HEK293 (cell line): Measurements from ENCODE around the gene TPI1.

Source experiments
- CTCF ChIA-PET: fragments of 350-600 bp; formaldehyde crosslinking; extraction: SDS; loops from one replicate; lab custom pipeline; 2021; ENCODE audit warnings: antibody characterized with exemption; lab: Yijun Ruan, JAX
- POLR2A ChIA-PET: fragments of 300-600 bp; formaldehyde crosslinking; extraction: SDS; loops from one replicate; lab custom pipeline; 2020; ENCODE audit warnings: antibody characterized with exemption, inconsistent platforms; lab: Yijun Ruan, JAX
- H3K27ac ChIP-seq: fragments of 200-500 bp; sonication (Bioruptor generic); 2 replicates; pipeline ENCODE4 v1.5.1; 2014; ENCODE audit warnings: low read depth, low read length, control low read depth, inconsistent platforms; ENCODE audit errors: extremely low read depth
- H3K36me3 ChIP-seq, 2 experiments: fragments of 200-500 bp in 1 of 2; sonication (Bioruptor generic) in 1 of 2; 1 replicate in 1 of 2; 2 replicates in 1 of 2; pipeline ENCODE4 v1.5.1; 2014 to 2017; ENCODE audit warnings: inconsistent platforms in 2 of 2, low read length in 2 of 2; ENCODE audit not compliant: control insufficient read depth in 2 of 2, insufficient read depth in 1 of 2
- H3K4me1 ChIP-seq: fragments of 200-500 bp; sonication (Bioruptor generic); 2 replicates; pipeline ENCODE4 v1.5.1; 2014; ENCODE audit warnings: mild to moderate bottlenecking, low read length, inconsistent platforms; ENCODE audit not compliant: control insufficient read depth, insufficient read depth
- H3K4me3 ChIP-seq: 2 replicates; pipeline ENCODE4 v1.5.1; 2011; ENCODE audit warnings: low read depth, mild to moderate bottlenecking, control low read depth, low read length, moderate library complexity
- H3K9me3 ChIP-seq: fragments of 200-500 bp; sonication (Bioruptor generic); 2 replicates; pipeline ENCODE4 v1.5.1; 2014; ENCODE audit warnings: low read depth, low read length, inconsistent platforms; ENCODE audit not compliant: control insufficient read depth, insufficient read depth
- BCL11A ChIP-seq: fragments of 450-650 bp; formaldehyde crosslinking; IDR thresholded peaks from 2 replicates; pipeline ENCODE4 v1.5.1; 2016; ENCODE audit warnings: low read depth, missing biosample characterization, missing genetic modification characterization
- MYNN ChIP-seq: fragments of 450-650 bp; formaldehyde crosslinking; IDR thresholded peaks from 2 replicates; pipeline ENCODE4 v1.5.1; 2016; ENCODE audit warnings: missing biosample characterization, missing genetic modification characterization, borderline replicate concordance
- PATZ1 ChIP-seq: fragments of 450-650 bp; formaldehyde crosslinking; IDR thresholded peaks from 2 replicates; pipeline ENCODE4 v1.5.1; 2016; ENCODE audit warnings: missing biosample characterization, missing genetic modification characterization
- REST ChIP-seq: fragments of 450-650 bp; formaldehyde crosslinking; IDR thresholded peaks from 2 replicates; pipeline ENCODE4 v1.5.1; 2016; ENCODE audit warnings: missing biosample characterization, missing genetic modification characterization
- SP7 ChIP-seq: fragments of 450-650 bp; formaldehyde crosslinking; IDR thresholded peaks from 2 replicates; pipeline ENCODE4 v1.5.1; 2016; ENCODE audit warnings: missing biosample characterization, missing genetic modification characterization
- ZBTB21 ChIP-seq: fragments of 450-650 bp; formaldehyde crosslinking; IDR thresholded peaks from 2 replicates; pipeline ENCODE4 v1.5.1; 2017; ENCODE audit warnings: missing biosample characterization, missing genetic modification characterization
- ZBTB6 ChIP-seq: fragments of 450-650 bp; formaldehyde crosslinking; IDR thresholded peaks from 2 replicates; pipeline ENCODE4 v1.5.1; 2017; ENCODE audit warnings: missing biosample characterization, missing genetic modification characterization
- ZIC2 ChIP-seq: fragments of 450-650 bp; formaldehyde crosslinking; IDR thresholded peaks from 2 replicates; pipeline ENCODE4 v1.5.1; 2016; ENCODE audit warnings: missing biosample characterization, missing genetic modification characterization
- ZNF112 ChIP-seq: fragments of 450-650 bp; formaldehyde crosslinking; IDR thresholded peaks from 2 replicates; pipeline ENCODE4 v1.5.0; 2017; ENCODE audit warnings: missing biosample characterization, missing genetic modification characterization
- ZNF148 ChIP-seq: fragments of 450-650 bp; formaldehyde crosslinking; IDR thresholded peaks from 2 replicates; pipeline ENCODE4 v1.5.0; 2017; ENCODE audit warnings: missing biosample characterization, missing genetic modification characterization, borderline replicate concordance
- ZNF157 ChIP-seq: fragments of 450-650 bp; formaldehyde crosslinking; IDR thresholded peaks from 2 replicates; pipeline ENCODE4 v1.5.1; 2016; ENCODE audit warnings: missing biosample characterization, missing genetic modification characterization
- ZNF24 ChIP-seq: fragments of 450-650 bp; formaldehyde crosslinking; IDR thresholded peaks from 2 replicates; pipeline ENCODE4 v1.5.1; 2016; ENCODE audit warnings: missing biosample characterization, missing genetic modification characterization
- ZNF274 ChIP-seq, 2 experiments: fragments of 200-500 bp in 1 of 2; fragments of 450-650 bp in 1 of 2; sonication (Bioruptor generic) in 1 of 2; formaldehyde crosslinking in 1 of 2; IDR thresholded peaks; 2 replicates each; pipeline versions ENCODE4 v1.5.1 to v1.6.1; 2014 to 2016; ENCODE audit warnings: borderline replicate concordance in 1 of 2, inconsistent platforms in 1 of 2, low read length in 1 of 2, missing biosample characterization in 1 of 2, missing genetic modification characterization in 1 of 2
- ZNF366 ChIP-seq: fragments of 450-650 bp; formaldehyde crosslinking; conservative IDR thresholded peaks from 2 replicates; pipeline ENCODE4 v1.5.1; 2016; ENCODE audit warnings: missing biosample characterization, missing genetic modification characterization
- ZNF398 ChIP-seq: fragments of 450-650 bp; formaldehyde crosslinking; IDR thresholded peaks from 2 replicates; pipeline ENCODE4 v1.5.1; 2017; ENCODE audit warnings: missing biosample characterization, missing genetic modification characterization
- ZNF549 ChIP-seq: fragments of 450-650 bp; IDR thresholded peaks from 2 replicates; pipeline ENCODE4 v1.5.1; 2018; ENCODE audit warnings: missing biosample characterization, missing genetic modification characterization, mild to moderate bottlenecking, inconsistent platforms, moderate library complexity
- ZNF623 ChIP-seq: fragments of 450-650 bp; formaldehyde crosslinking; IDR thresholded peaks from 2 replicates; pipeline ENCODE4 v1.5.1; 2016; ENCODE audit warnings: missing biosample characterization, missing genetic modification characterization
- ZNF658 ChIP-seq: fragments of 450-650 bp; formaldehyde crosslinking; IDR thresholded peaks from 2 replicates; pipeline ENCODE4; 2016; ENCODE audit warnings: missing biosample characterization, missing genetic modification characterization
- ZNF677 ChIP-seq: fragments of 450-650 bp; IDR thresholded peaks from 2 replicates; pipeline ENCODE4 v1.5.0; 2018; ENCODE audit warnings: missing biosample characterization, mild to moderate bottlenecking, missing genetic modification characterization, moderate library complexity
- ZNF777 ChIP-seq: fragments of 450-650 bp; formaldehyde crosslinking; IDR thresholded peaks from 2 replicates; pipeline ENCODE4 v1.5.1; 2017; ENCODE audit warnings: missing biosample characterization, missing genetic modification characterization, borderline replicate concordance
- ZSCAN16 ChIP-seq: fragments of 450-650 bp; formaldehyde crosslinking; IDR thresholded peaks from 2 replicates; pipeline ENCODE4 v1.5.1; 2016; ENCODE audit warnings: missing biosample characterization, missing genetic modification characterization

TPI1 gene

GRCh38 chr12:6824901-6825381 lies 42.4 kb upstream of the TPI1 start:
- Histone ChIP-seq H3K27ac (no peak overlapping the region), H3K4me3 (no peak overlapping the region), H3K9me3 (no peaks in the 10 kb centered on the region), H3K4me1 (peaks cover 6% of the 10 kb centered on the region; the same call in 1 of the 2 replicates), H3K36me3 (peaks cover 0 to 5% of the 10 kb centered on the region in 2 experiments; a peak in 1 of 3 replicates)
- no peak for TF ChIP-seq ZNF677 (tag by site-specific recombination)
- no peak for TF ChIP-seq ZBTB21 (tag by site-specific recombination)
- no peak for TF ChIP-seq PATZ1 (tag by site-specific recombination)
- peak; percentile 99 for TF ChIP-seq ZBTB6
- no peak for TF ChIP-seq ZNF274 (IDR thresholded peaks at IDR 0.05; ENCODE audit: low read length)
- no peak for TF ChIP-seq ZNF274 (tag by site-specific recombination; IDR thresholded peaks at IDR 0.05; ENCODE audit: borderline replicate concordance)
- TF ChIP-seq SP7 (tag by site-specific recombination) = no peak
- TF ChIP-seq ZNF366 = peak; percentile 31; the same call in 1 of the 2 replicates
- ChIA-PET CTCF (interaction anchor here (0.5 to 8.1 kb wide), 33 partner anchors 10 to 1280 kb away, joined by 3 to 116 read pairs (median 4); partner anchors contain the start of genes CDCA3, GNB3, LAG3 and MLF2), POLR2A (interaction anchor here (0.7 kb wide), 1 partner anchor 58 kb away, joined by 3 read pairs; no protein-coding TSS in a partner anchor)

GRCh38 chr12:6825398-6826124 lies 41.8 kb upstream of the TPI1 start:
- Histone ChIP-seq H3K27ac (no peak overlapping the region), H3K4me3 (no peak overlapping the region), H3K4me1 (peaks cover 6% of the 10 kb centered on the region; the same call in 1 of the 2 replicates), H3K9me3 (no peaks in the 10 kb centered on the region), H3K36me3 (peaks cover 0 to 11% of the 10 kb centered on the region in 2 experiments; a peak in 1 of 3 replicates)
- ChIA-PET POLR2A (interaction anchor here (0.7 to 1.2 kb wide), 2 partner anchors 26 to 59 kb away, joined by 3 read pairs; partner anchors contain the start of gene CDCA3), CTCF (interaction anchor here (0.5 to 8.1 kb wide), 37 partner anchors 9 to 1281 kb away, joined by 3 to 116 read pairs (median 4); partner anchors contain the start of genes CDCA3, GNB3, LAG3 and LPAR5)
- TF ChIP-seq ZNF157 (tag by site-specific recombination) (no peak), ZNF112 (tag by site-specific recombination) (no peak), ZNF398 (tag by site-specific recombination) (no peak), REST (0 out of 2 replicates have a peak, but pooled peaks have one; percentile 29), ZNF24 (tag by site-specific recombination) (0 out of 2 replicates have a peak, but pooled peaks have one; percentile 43), MYNN (tag by site-specific recombination) (no peak), ZSCAN16 (no peak), ZNF549 (no peak), ZNF658 (tag by site-specific recombination) (no peak), ZNF623 (tag by site-specific recombination) (no peak), ZNF777 (tag by site-specific recombination) (peak; percentile 39; the same call in 1 of the 2 replicates), BCL11A (tag by site-specific recombination) (no peak), ZIC2 (tag by site-specific recombination) (peak; percentile 81), ZNF148 (tag by site-specific recombination) (no peak)
